GM18520 (cell line): ENCODE data around the gene CHI3L1.

Experiments
- ATAC-seq: cut with Tn5 transposase; IDR thresholded peaks from one replicate; pipeline ENCODE4 v1.9.1; 2021; ENCODE audit not compliant: unreplicated experiment

CHI3L1 gene

GRCh38 chr1:203169770-203170520 is 16.6 kb downstream of the CHI3L1 start:
- no peak for ATAC-seq

- ATAC-seq: no peak
Measured at GRCh38 chr1:203168991-203169390, 17.5 kb downstream of the CHI3L1 start.

GRCh38 chr1:203168256-203168786 is 18.2 kb downstream of the CHI3L1 start:
- no peak for ATAC-seq

DNA sequence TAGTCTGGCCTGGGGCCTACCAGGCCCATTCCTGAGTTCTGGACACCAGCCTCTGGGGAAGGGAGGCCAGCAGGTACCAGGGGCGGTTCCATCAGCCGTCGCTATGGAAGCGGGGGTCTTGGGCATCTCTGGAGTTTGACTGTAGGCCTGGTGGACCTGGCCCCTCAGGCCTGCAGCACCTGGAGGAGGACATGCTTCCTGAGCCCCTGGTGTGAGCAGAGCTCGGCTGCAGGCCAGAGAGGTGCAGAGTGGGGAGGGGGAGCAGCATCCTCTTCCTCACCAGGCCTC is 18.6 kb downstream of the CHI3L1 start:
- no peak for ATAC-seq

GRCh38 chr1:203167026-203167912 is 19.2 kb downstream of the CHI3L1 start:
- no peak for ATAC-seq

GRCh38 chr1:203166192-203166940 is 20.1 kb downstream of the CHI3L1 start:
- no peak for ATAC-seq

GRCh38 chr1:203165800-203166161 is 20.7 kb downstream of the CHI3L1 start:
- no peak for ATAC-seq

DNA sequence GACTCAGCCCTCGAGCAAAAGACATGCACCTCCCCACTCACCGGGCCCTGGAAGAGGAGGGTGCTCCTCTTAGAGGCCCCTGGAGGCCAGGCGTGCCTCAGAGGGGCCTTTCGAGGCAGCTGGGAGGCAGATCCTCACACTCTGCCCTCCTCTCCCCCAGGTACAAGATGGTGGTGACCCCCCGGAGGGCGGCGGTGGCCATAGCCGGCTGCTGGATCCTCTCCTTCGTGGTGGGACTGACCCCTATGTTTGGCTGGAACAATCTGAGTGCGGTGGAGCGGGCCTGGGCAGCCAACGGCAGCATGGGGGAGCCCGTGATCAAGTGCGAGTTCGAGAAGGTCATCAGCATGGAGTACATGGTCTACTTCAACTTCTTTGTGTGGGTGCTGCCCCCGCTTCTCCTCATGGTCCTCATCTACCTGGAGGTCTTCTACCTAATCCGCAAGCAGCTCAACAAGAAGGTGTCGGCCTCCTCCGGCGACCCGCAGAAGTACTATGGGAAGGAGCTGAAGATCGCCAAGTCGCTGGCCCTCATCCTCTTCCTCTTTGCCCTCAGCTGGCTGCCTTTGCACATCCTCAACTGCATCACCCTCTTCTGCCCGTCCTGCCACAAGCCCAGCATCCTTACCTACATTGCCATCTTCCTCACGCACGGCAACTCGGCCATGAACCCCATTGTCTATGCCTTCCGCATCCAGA is 21.3 kb downstream of the CHI3L1 start:
- ATAC-seq: no peak

DNA sequence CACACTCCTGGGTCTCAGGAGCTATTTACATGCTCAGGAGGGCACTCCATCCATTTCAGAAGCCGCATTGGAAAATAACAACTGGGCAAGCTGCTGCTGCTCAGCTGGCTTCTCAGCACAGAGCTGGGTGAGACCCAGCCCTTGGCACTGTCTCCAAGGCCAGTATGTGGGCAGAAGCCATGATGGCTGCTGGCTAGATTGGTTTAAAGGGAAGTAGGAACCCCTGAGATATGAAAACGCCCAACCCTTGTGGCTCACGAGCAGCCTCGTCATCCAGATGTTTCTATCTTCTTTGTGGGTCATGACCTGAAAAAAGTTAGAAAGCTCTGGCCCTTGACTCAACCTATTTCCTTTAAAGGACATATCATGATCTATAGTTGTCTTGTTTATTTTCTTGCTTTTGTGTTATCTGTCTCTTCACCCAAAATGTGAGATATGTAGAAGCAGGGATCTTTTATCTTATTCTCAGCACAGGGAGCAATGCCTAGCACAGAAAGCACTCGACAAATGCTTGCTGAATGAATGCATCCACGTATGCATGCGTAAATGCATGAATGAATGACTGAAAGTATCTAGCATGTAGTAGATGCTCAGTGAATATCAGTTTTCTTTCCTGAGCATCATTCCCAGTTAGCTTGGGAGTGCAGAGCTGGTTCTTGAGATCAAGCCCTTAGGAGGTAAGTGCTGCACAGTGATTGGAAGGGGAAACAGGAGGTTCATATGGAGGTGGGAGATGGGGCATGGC is 22.4 kb downstream of the CHI3L1 start:
- ATAC-seq: no peak

DNA sequence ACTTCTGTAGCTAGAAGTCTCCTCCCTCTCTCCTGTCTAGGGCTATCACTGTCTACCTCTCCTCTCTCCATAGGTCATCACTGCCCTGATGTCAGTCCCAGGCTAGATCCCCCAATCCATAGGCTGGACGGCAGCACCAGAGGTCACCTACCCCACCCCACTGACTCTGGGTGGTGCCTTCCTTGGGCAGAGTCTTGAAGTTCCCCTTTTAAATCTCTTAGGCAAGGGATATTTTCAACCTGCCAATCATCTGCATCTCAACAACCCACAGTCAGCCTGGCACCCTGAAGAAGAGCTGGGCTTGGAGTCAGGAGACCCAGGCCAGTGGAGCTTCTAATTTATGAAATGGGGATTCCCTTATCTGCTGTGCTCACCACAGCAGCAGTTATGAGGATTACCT is 24.1 kb downstream of the CHI3L1 start:
- no peak for ATAC-seq

- no peak for ATAC-seq
Measured at GRCh38 chr1:203161703-203162102, 24.8 kb downstream of the CHI3L1 start.

- no peak for ATAC-seq
Measured at GRCh38 chr1:203161175-203161574, 25.3 kb downstream of the CHI3L1 start.

GRCh38 chr1:203159844-203160243 is 26.7 kb downstream of the CHI3L1 start:
- ATAC-seq: no peak

GRCh38 chr1:203158960-203159665 is 27.4 kb downstream of the CHI3L1 start:
- ATAC-seq: no peak

DNA sequence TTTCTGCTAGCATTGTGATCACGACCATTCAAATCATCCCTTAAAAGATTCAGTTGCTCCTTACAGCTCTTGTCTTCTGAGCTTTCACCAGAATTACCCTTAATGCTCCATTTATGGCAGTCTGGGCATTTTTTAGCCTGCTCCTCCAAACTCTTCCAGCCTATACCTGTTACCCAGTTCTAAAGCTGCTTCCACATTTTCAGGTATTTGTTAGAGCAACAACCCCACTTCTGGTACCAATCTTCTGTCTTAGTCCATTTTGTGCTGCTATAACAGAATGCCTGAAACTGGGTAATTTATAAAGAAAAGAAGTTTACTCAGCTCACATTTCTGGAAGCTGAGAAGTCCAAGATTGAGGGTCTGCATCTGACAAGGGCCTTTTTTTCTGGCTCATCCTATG is 28.1 kb downstream of the CHI3L1 start:
- ATAC-seq: no peak

DNA sequence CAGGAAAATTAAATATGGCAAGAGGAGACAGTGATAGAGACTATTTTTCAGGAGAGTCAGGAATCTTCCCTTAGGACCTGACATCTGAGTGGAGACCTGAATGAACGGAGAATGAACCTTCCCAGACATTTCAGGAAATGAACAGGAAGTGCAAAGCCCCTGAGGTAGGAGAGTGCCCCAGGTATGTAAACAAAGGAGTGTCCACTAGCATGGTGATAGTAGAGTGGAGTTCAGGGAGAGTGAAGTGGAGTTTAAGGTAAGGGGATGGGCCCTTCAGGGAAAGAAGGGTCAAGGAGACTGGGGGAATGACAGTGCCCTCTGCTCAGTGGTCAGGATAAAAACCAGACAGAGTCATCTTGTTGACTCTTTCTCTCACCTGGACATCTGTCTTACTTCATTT is 30.2 kb downstream of the CHI3L1 start:
- ATAC-seq: no peak

DNA sequence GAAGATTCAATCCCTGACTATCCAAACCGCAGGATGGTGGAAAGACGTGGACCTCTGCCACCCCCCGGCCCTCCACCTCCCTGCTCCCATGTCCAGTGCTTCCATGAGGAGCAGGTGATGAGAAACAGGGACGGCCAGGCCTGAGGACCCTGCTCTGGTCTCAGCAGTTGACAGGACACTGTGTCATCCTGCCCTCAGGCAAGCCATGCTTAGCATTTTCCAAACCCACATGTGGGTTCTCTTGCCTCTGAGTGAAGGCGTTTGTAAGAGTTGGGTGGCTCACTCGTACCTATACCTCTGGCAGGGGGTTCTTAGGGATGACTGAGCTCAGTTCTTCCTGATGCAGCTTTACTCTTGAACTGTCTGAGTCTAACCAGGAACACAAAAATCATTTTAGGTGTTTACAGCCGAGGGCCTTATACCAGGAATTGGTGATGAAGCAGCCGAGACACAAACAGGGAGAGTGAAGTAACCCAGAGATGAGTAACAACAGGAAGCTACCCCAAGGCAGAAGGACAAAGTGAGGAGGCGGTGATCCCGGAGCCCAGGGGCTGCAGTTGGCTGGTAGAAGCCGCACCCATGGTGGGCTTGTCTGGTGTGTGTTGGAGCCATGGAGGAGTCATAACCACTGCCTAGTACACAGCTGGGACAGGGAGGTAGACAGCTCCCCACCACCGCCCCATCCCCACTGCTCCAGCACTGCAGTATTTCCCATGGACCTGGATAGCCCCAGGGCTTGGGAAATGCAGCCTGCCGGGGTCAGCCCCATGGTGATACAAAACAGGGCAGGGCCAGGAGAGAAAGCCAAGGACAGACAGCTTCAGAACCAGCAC is 32.3 kb downstream of the CHI3L1 start:
- no peak for ATAC-seq

GRCh38 chr1:203153051-203153988 is 33.2 kb downstream of the CHI3L1 start:
- ATAC-seq: no peak
